ENCODE data around the gene EGFLAM. TPM values are rescaled to one million over a fixed set of nuclear protein-coding genes. Genes with fewer than 3 reads are reported as not detected.

Gene EGFLAM
- total RNA-seq, 1 donor from 2014 or later: not detected

DNA sequence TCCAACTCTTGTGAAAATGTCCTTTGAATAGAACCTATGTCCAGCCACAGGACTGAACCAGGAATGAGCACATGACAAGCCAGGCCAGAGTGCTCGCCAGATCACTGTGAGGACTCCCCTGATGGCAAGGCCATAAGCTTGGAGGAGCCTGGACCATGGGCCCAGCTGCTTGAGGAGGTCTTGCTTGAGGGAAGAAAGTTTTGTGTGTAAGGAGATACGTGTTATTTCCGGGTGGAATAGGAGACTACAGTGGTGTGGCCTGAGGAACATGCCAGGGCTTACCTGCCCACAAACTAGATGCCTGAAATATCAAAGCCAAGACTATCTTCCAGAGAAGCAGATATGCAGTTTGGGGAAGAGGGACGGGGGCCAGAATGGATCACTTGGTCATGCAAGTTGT lies 213.3 kb downstream of the EGFLAM start:
- H3K27me3 Mint-ChIP-seq (ENCODE audit: low read depth): peaks cover 29% of the 10 kb centered on the region
- no peak for DNase-seq (ENCODE audit: low spot score)
- intact Hi-C loops (cut with micrococcal nuclease): no loop called here

DNA sequence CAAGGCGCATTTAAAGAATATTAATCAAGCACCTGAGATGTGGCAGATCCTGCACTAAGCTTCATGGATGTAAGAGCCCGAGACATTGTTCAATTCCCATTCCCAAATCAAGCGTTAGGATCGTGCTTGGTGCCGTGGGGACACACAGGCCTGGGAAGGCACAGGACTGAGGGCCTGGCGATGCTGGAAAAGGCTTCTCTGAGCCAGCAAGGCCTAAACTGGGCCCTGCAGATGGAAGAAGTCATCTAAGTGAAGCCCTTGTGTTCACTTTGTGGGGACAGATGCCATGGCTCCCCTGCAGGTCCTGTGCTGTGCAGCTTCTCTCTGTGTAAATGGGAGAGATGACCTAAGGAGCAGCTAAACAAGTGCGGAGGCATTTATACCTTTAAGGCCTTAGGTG lies 214.2 kb downstream of the EGFLAM start:
- no peaks in the 10 kb centered on the region for H3K4me1 Mint-ChIP-seq (ENCODE audit: low read depth)
- intact Hi-C loops (cut with micrococcal nuclease): no loop called here
- DNase-seq (ENCODE audit: low spot score): no peak
- H3K36me3 Mint-ChIP-seq (ENCODE audit: low read depth): no peaks in the 10 kb centered on the region
- H3K4me3 Mint-ChIP-seq (ENCODE audit: low read depth): no peak overlapping the region
- peaks cover 29% of the 10 kb centered on the region for H3K27me3 Mint-ChIP-seq (ENCODE audit: low read depth)
- H3K27ac Mint-ChIP-seq: no peak overlapping the region
- no peaks in the 10 kb centered on the region for H3K9me3 Mint-ChIP-seq

More for the DNA sequence above, 213.3 kb downstream of the EGFLAM start:
- H3K9me3 Mint-ChIP-seq: no peaks in the 10 kb centered on the region
- no peak overlapping the region for H3K4me3 Mint-ChIP-seq (ENCODE audit: low read depth)
- no peaks in the 10 kb centered on the region for H3K4me1 Mint-ChIP-seq (ENCODE audit: low read depth)
- H3K36me3 Mint-ChIP-seq (ENCODE audit: low read depth): no peaks in the 10 kb centered on the region
- H3K27ac Mint-ChIP-seq: no peak overlapping the region

GRCh38 chr5:38473008-38473407 lies 214.6 kb downstream of the EGFLAM start:
- Mint-ChIP-seq H3K4me1 (ENCODE audit: low read depth) (no peaks in the 10 kb centered on the region), H3K27ac (no peak overlapping the region), H3K9me3 (no peaks in the 10 kb centered on the region), H3K36me3 (ENCODE audit: low read depth) (no peaks in the 10 kb centered on the region), H3K27me3 (ENCODE audit: low read depth) (peaks cover 29% of the 10 kb centered on the region), H3K4me3 (ENCODE audit: low read depth) (no peak overlapping the region)
- intact Hi-C loops (cut with micrococcal nuclease): no loop called here
- DNase-seq (ENCODE audit: low spot score): no peak

GRCh38 chr5:38478166-38478565 lies 219.8 kb downstream of the EGFLAM start:
- Mint-ChIP-seq H3K27me3 (ENCODE audit: low read depth) (peaks cover 37% of the 10 kb centered on the region), H3K4me1 (ENCODE audit: low read depth) (no peaks in the 10 kb centered on the region), H3K4me3 (ENCODE audit: low read depth) (no peak overlapping the region), H3K27ac (no peak overlapping the region), H3K9me3 (no peaks in the 10 kb centered on the region), H3K36me3 (ENCODE audit: low read depth) (no peaks in the 10 kb centered on the region)
- DNase-seq (ENCODE audit: low spot score): no peak
- intact Hi-C loops (cut with micrococcal nuclease): no loop called here

DNA sequence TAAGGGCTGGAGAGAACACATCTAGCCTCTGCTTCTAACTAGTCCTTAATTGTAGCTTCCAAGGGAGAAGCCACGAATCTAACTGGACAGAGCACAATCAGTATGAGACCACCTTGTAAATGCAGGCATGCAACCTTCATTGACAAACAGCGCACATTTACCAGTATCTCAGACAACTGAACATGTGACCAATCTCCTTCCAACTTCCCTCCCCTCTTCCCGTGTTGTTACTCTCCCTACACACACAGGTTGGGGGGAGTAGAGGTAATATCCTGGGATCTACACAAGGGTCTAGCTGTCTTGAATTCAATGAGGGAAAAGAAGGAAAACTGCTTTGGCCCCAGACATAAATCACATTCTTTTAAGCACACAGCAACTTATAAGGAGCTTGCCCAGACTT lies 220.5 kb downstream of the EGFLAM start:
- Mint-ChIP-seq H3K36me3 (ENCODE audit: low read depth) (no peaks in the 10 kb centered on the region), H3K9me3 (no peaks in the 10 kb centered on the region), H3K4me1 (ENCODE audit: low read depth) (no peaks in the 10 kb centered on the region), H3K4me3 (ENCODE audit: low read depth) (no peak overlapping the region), H3K27me3 (ENCODE audit: low read depth) (peaks cover 37% of the 10 kb centered on the region), H3K27ac (no peak overlapping the region)
- DNase-seq (ENCODE audit: low spot score): no peak
- intact Hi-C loops (cut with micrococcal nuclease): no loop called here

- DNase-seq (ENCODE audit: low spot score): no peak
Measured at GRCh38 chr5:38479315-38479904, 221.1 kb downstream of the EGFLAM start.

GRCh38 chr5:38483805-38484398 lies 225.5 kb downstream of the EGFLAM start:
- H3K27me3 Mint-ChIP-seq (ENCODE audit: low read depth): peaks cover 46% of the 10 kb centered on the region
- H3K27ac Mint-ChIP-seq: no peak overlapping the region
- intact Hi-C loops (cut with micrococcal nuclease): no loop called here
- no peak overlapping the region for H3K4me3 Mint-ChIP-seq (ENCODE audit: low read depth)
- no peaks in the 10 kb centered on the region for H3K36me3 Mint-ChIP-seq (ENCODE audit: low read depth)
- H3K9me3 Mint-ChIP-seq: no peaks in the 10 kb centered on the region
- no peak for DNase-seq (ENCODE audit: low spot score)
- no peaks in the 10 kb centered on the region for H3K4me1 Mint-ChIP-seq (ENCODE audit: low read depth)

More at GRCh38 chr5:38479315-38479904, 221.1 kb downstream of the EGFLAM start:
- Mint-ChIP-seq H3K4me1 (ENCODE audit: low read depth) (no peaks in the 10 kb centered on the region), H3K27me3 (ENCODE audit: low read depth) (peaks cover 38% of the 10 kb centered on the region), H3K9me3 (no peaks in the 10 kb centered on the region), H3K4me3 (ENCODE audit: low read depth) (no peak overlapping the region), H3K36me3 (ENCODE audit: low read depth) (no peaks in the 10 kb centered on the region), H3K27ac (no peak overlapping the region)
- intact Hi-C loops (cut with micrococcal nuclease): no loop called here

GRCh38 chr5:38494175-38494574 lies 235.8 kb downstream of the EGFLAM start:
- H3K27ac Mint-ChIP-seq: no peak overlapping the region
- H3K4me1 Mint-ChIP-seq (ENCODE audit: low read depth): no peaks in the 10 kb centered on the region
- H3K9me3 Mint-ChIP-seq: no peaks in the 10 kb centered on the region
- peaks cover 11% of the 10 kb centered on the region for H3K27me3 Mint-ChIP-seq (ENCODE audit: low read depth)
- H3K36me3 Mint-ChIP-seq (ENCODE audit: low read depth): no peaks in the 10 kb centered on the region
- no peak overlapping the region for H3K4me3 Mint-ChIP-seq (ENCODE audit: low read depth)
- no peak for DNase-seq (ENCODE audit: low spot score)
- intact Hi-C loops (cut with micrococcal nuclease): no loop called here

GRCh38 chr5:38494763-38495162 lies 236.4 kb downstream of the EGFLAM start:
- intact Hi-C loops (cut with micrococcal nuclease): no loop called here
- H3K4me3 Mint-ChIP-seq (ENCODE audit: low read depth): no peak overlapping the region
- no peaks in the 10 kb centered on the region for H3K9me3 Mint-ChIP-seq
- H3K36me3 Mint-ChIP-seq (ENCODE audit: low read depth): no peaks in the 10 kb centered on the region
- DNase-seq (ENCODE audit: low spot score): no peak
- H3K27ac Mint-ChIP-seq: no peak overlapping the region
- no peaks in the 10 kb centered on the region for H3K4me1 Mint-ChIP-seq (ENCODE audit: low read depth)
- H3K27me3 Mint-ChIP-seq (ENCODE audit: low read depth): peaks cover 12% of the 10 kb centered on the region

- no peak overlapping the region for H3K27ac Mint-ChIP-seq
- no peaks in the 10 kb centered on the region for H3K4me1 Mint-ChIP-seq (ENCODE audit: low read depth)
- H3K4me3 Mint-ChIP-seq (ENCODE audit: low read depth): no peak overlapping the region
- DNase-seq (ENCODE audit: low spot score): no peak
- H3K36me3 Mint-ChIP-seq (ENCODE audit: low read depth): no peaks in the 10 kb centered on the region
- no peaks in the 10 kb centered on the region for H3K9me3 Mint-ChIP-seq
- intact Hi-C loops (cut with micrococcal nuclease): no loop called here
- peaks cover 10% of the 10 kb centered on the region for H3K27me3 Mint-ChIP-seq (ENCODE audit: low read depth)
Measured at GRCh38 chr5:38497946-38498345, 239.6 kb downstream of the EGFLAM start.

GRCh38 chr5:38500573-38501260 lies 242.4 kb downstream of the EGFLAM start:
- intact Hi-C loops (cut with micrococcal nuclease): no loop called here
- DNase-seq (ENCODE audit: low spot score): no peak
- Mint-ChIP-seq H3K36me3 (ENCODE audit: low read depth) (no peaks in the 10 kb centered on the region), H3K9me3 (no peaks in the 10 kb centered on the region), H3K4me3 (ENCODE audit: low read depth) (no peak overlapping the region), H3K27me3 (ENCODE audit: low read depth) (peaks cover 9% of the 10 kb centered on the region), H3K27ac (no peak overlapping the region), H3K4me1 (ENCODE audit: low read depth) (no peaks in the 10 kb centered on the region)

- no peaks in the 10 kb centered on the region for H3K4me1 Mint-ChIP-seq (ENCODE audit: low read depth)
- no peak for DNase-seq (ENCODE audit: low spot score)
- intact Hi-C loops (cut with micrococcal nuclease): no loop called here
- no peak overlapping the region for H3K27ac Mint-ChIP-seq
- no peak overlapping the region for H3K4me3 Mint-ChIP-seq (ENCODE audit: low read depth)
- H3K9me3 Mint-ChIP-seq: no peaks in the 10 kb centered on the region
- peaks cover 4% of the 10 kb centered on the region for H3K27me3 Mint-ChIP-seq (ENCODE audit: low read depth)
- H3K36me3 Mint-ChIP-seq (ENCODE audit: low read depth): no peaks in the 10 kb centered on the region
Measured at GRCh38 chr5:38506302-38506701, 247.9 kb downstream of the EGFLAM start.

GRCh38 chr5:38509185-38509584 lies 250.8 kb downstream of the EGFLAM start:
- DNase-seq (ENCODE audit: low spot score): no peak
- no peak overlapping the region for H3K27ac Mint-ChIP-seq
- no peaks in the 10 kb centered on the region for H3K4me1 Mint-ChIP-seq (ENCODE audit: low read depth)
- H3K36me3 Mint-ChIP-seq (ENCODE audit: low read depth): no peaks in the 10 kb centered on the region
- intact Hi-C loops (cut with micrococcal nuclease): no loop called here
- H3K27me3 Mint-ChIP-seq (ENCODE audit: low read depth): peaks cover 6% of the 10 kb centered on the region
- no peak overlapping the region for H3K4me3 Mint-ChIP-seq (ENCODE audit: low read depth)
- no peaks in the 10 kb centered on the region for H3K9me3 Mint-ChIP-seq

Measured in activated T-helper 2 cell treated with anti-CD3 and anti-CD28 coated beads, Interferon-gamma antibody, Interleukin-2, Interleukin-4, amounts not matched to agents 10 μg/mL and 5 μg/mL and 100 μg/mL, durations not matched to agents 14 hours and 24 hours and 36 hours (primary cell).